Small intestine (tissue), 7 donors: ENCODE data around the gene SLC6A18. TPM values are rescaled to one million over a fixed set of nuclear protein-coding genes. Genes with fewer than 3 reads are reported as not detected.
"Not testable (repeated sequence)": the region's sequence is repeated elsewhere in the genome, so short reads cannot be mapped to it uniquely, and the experiment has no call there.

Experiments
- DNase-seq, 2 donors: peaks; one replicate each; pipeline versions ENCODE4 v3.0.0 to v3.0.0-alpha.2; 2013
- FAIRE-seq: peaks from 2 replicates; lab custom pipeline; 2012; peaks lifted over from hg19 to GRCh38; lab: Jason Lieb, UNC
- H3K27ac ChIP-seq, 3 donors: one replicate each; pipeline ENCODE4 v1.5.1; 2013; ENCODE audit warnings: low read length in 2 of 3, mild to moderate bottlenecking in 2 of 3, control low read depth in 1 of 3, inconsistent platforms in 1 of 3, low read depth in 1 of 3, moderate library complexity in 1 of 3
- H3K27me3 ChIP-seq, 3 donors: one replicate each; pipeline ENCODE4 v1.6.1; 2013; ENCODE audit warnings: low read length in 3 of 3, inconsistent platforms in 1 of 3; ENCODE audit not compliant: control insufficient read depth in 3 of 3, insufficient read depth in 3 of 3
- H3K36me3 ChIP-seq, 3 donors: one replicate each; pipeline ENCODE4 v1.6.1; 2013; ENCODE audit warnings: low read length in 3 of 3, inconsistent platforms in 1 of 3, low read depth in 1 of 3, mild to moderate bottlenecking in 1 of 3, moderate library complexity in 1 of 3; ENCODE audit not compliant: control insufficient read depth in 3 of 3, insufficient read depth in 2 of 3
- H3K4me1 ChIP-seq, 3 donors: one replicate each; pipeline ENCODE4 v1.6.1; 2013; ENCODE audit warnings: low read length in 2 of 3, inconsistent platforms in 1 of 3, low read depth in 1 of 3, mild to moderate bottlenecking in 1 of 3, moderate library complexity in 1 of 3; ENCODE audit not compliant: control insufficient read depth in 3 of 3, insufficient read depth in 2 of 3
- H3K4me3 ChIP-seq, 3 donors: one replicate each; pipeline ENCODE4 v1.5.1; 2013; ENCODE audit warnings: low read length in 3 of 3, control low read depth in 1 of 3, inconsistent platforms in 1 of 3, low read depth in 1 of 3, mild to moderate bottlenecking in 1 of 3, moderate library complexity in 1 of 3
- H3K9me3 ChIP-seq, 2 donors: one replicate each; pipeline ENCODE4 v1.6.1; 2013; ENCODE audit warnings: low read depth in 1 of 2, low read length in 1 of 2; ENCODE audit not compliant: control insufficient read depth in 2 of 2, insufficient read depth in 1 of 2
- WGBS, 3 donors: extraction: QIAGEN DNeasy Blood & Tissue Kit; methylation state at CpG; one replicate each; pipeline ENCODE4 v1.1.7; 2013; 5-methylcytosine and 5-hydroxymethylcytosine counted together
- polyA plus RNA-seq, 4 donors: library from polyadenylated mRNA; stranded (reverse) in 3 of 4; unstranded in 1 of 4; fragments of 200-250 nt in 3 of 4; fragments of 120-200 nt in 1 of 4; gene quantifications; one replicate each; pipeline versions ENCODE4 v1.2.1 to v1.2.3, GENCODE V29; 2013
- donor health status: healthy with polysubstance abuse.
- donor health status: control.
- donor health status: control.
- donor health status: Bipolar disorder and iron deficiency.
- donor health status: healthy.

The SLC6A18 gene
- polyA plus RNA-seq, 4 donors: 0.04 TPM; not detected in 2

DNA sequence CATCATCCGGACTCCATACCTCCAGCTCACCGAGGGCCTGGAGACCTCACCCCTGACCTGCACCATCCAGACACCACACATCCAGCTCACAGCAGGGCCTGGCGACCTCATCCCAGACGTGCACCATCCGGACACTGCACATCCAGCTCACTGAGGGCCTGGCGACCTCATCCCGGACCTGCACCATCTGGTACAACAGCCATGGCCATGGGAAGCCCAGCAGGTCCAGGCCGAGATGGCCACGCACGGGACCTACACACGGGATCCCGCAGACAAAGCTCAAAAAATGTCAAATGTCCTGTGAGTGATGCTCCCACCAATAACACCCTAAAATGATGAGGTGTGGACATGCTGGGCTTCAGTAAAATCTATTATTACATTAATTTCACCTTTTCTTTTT is 60.0 kb downstream of the SLC6A18 start:
- H3K4me3 ChIP-seq: no peak overlapping the region
- 90 to 94% (median 91%) methylated on average over 10 to 12 of the region's 12 CpGs for WGBS, 3 donors
- H3K9me3 ChIP-seq: peaks cover 0 to 6% of the 10 kb centered on the region in 2 donors
- H3K4me1 ChIP-seq: no peaks in the 10 kb centered on the region
- no peak overlapping the region for H3K27ac ChIP-seq
- DNase-seq (no peak), FAIRE-seq (no peak)
- peaks cover 0 to 8% (median 0%) of the 10 kb centered on the region in 3 donors for H3K36me3 ChIP-seq
- H3K27me3 ChIP-seq: no peaks in the 10 kb centered on the region

DNA sequence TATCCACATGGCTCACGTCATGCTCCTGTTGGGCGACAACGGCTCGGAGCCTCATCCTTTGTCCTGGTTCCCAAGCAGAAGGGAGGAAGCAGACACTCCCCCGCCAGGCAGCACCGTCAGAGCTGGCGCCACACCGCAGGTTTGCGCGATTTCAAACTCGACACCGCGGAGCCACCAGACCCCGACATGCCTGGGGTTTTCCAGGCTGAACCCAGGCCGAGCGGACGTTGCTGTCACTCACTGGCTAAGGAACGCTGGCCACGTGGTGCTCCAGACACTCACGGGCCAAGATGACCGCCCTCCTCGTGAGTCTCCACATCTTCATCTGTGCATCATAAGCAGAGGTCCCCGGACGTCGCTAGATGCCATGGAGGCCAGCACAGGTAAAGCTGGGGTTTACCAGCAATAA is 60.7 kb downstream of the SLC6A18 start:
- H3K27me3 ChIP-seq: no peaks in the 10 kb centered on the region
- H3K4me1 ChIP-seq: no peaks in the 10 kb centered on the region
- no peak overlapping the region for H3K27ac ChIP-seq
- H3K9me3 ChIP-seq: peaks cover 0 to 6% of the 10 kb centered on the region in 2 donors
- H3K36me3 ChIP-seq: peaks cover 0 to 8% (median 0%) of the 10 kb centered on the region in 3 donors
- H3K4me3 ChIP-seq: no peak overlapping the region
- DNase-seq: no peak
- 94 to 97% (median 96%) methylated on average over 25 of the region's 25 CpGs for WGBS, 3 donors
- no peak for FAIRE-seq

DNA sequence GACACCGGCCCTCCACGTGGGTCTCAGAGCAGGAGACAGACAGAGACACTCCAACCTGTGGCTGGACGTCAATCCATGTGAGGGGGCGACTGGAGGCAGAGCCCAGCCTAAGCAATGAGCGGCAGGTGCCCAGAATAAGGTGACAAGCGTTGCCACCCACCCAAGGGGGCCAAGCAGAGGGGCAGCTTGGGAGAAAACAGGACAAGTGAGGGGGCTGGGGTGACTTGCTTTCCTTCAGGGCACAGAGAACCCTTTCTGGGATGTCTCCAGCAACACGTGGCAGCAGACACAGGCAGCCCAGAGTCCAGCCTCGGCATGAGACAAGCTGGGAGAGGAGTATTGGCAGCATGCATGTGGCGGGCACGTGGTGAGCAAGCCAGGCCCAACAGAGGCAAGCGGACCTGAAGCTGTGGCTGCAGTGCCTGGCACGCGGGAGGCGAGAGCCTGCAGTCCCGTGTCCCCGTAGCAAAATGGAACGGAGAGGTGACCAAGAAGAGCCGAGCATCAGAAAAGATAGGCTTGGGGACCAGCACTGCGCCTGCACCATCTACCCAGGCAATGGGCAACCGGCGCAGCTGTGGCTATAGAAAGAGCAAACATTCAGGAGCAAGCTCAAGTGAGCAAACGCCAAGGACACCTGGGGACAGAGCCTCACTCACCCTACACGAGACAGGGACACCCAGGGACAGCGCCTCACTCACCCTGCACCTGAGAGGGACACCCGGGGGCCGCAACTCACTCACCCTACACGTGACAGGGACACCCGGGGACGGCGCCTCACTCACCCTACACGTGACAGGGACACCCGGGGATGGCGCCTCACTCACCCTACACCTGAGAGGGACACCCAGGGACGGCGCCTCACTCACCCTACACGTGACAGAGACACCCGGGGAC is 63.5 kb downstream of the SLC6A18 start:
- Histone ChIP-seq H3K4me1 (peaks cover 0 to 10% (median 3%) of the 10 kb centered on the region in 3 donors), H3K27me3 (peaks cover 0 to 3% (median 0%) of the 10 kb centered on the region in 3 donors), H3K27ac (no peak overlapping the region), H3K9me3 (peaks cover 0 to 6% of the 10 kb centered on the region in 2 donors), H3K4me3 (no peak overlapping the region), H3K36me3 (peaks cover 0 to 10% (median 0%) of the 10 kb centered on the region in 3 donors)
- 94 to 95% (median 94%) methylated on average over 37 of the region's 37 CpGs for WGBS, 3 donors
- DNase-seq (peak in 1 of 2 donors; percentile 10), FAIRE-seq (no peak)

DNA sequence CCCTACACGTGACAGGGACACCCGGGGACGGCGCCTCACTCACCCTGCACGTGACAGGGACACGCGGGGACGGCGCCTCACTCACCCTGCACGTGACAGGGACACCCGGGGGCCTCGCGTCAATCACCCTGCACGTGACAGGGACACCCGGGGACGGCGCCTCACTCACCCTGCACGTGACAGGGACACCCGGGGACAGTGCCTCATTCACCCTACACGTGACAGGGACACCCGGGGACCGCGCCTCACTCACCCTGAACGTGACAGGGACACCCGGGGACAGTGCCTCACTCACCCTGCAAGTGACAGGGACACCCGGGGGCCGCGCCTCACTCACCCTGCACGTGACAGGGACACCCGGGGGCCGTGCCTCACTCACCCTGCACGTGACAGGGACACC is 64.4 kb downstream of the SLC6A18 start:
- not testable (repeated sequence) for H3K9me3 ChIP-seq, H3K36me3 ChIP-seq, H3K4me3 ChIP-seq, H3K4me1 ChIP-seq, H3K27ac ChIP-seq, DNase-seq, H3K27me3 ChIP-seq, FAIRE-seq
- 86 to 96% (median 87%) methylated on average over 7 to 32 of the region's 32 CpGs for WGBS, 3 donors

DNA sequence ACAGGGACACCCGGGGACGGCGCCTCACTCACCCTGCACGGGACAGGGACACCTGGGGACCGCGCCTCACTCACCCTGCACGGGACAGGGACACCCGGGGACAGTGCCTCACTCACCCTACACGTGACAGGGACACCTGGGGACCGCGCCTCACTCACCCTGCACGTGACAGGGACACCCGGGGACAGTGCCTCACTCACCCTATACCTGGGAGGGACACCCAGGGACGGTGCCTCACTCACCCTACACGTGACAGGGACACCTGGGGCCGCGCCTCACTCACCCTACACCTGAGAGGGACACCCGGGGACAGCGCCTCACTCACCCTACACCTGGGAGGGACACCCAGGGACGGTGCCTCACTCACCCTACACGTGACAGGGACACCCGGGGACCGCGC is 65.8 kb downstream of the SLC6A18 start:
- H3K27ac ChIP-seq, H3K4me3 ChIP-seq, H3K9me3 ChIP-seq, H3K27me3 ChIP-seq, FAIRE-seq, H3K36me3 ChIP-seq: not testable (repeated sequence)
- WGBS, 3 donors: 45 to 70% (median 56%) methylated on average over 19 to 24 of the region's 24 CpGs
- DNase-seq: peak in 1 of 2 donors; percentile 20
- peaks cover 0 to 12% (median 10%) of the 10 kb centered on the region in 3 donors for H3K4me1 ChIP-seq

DNA sequence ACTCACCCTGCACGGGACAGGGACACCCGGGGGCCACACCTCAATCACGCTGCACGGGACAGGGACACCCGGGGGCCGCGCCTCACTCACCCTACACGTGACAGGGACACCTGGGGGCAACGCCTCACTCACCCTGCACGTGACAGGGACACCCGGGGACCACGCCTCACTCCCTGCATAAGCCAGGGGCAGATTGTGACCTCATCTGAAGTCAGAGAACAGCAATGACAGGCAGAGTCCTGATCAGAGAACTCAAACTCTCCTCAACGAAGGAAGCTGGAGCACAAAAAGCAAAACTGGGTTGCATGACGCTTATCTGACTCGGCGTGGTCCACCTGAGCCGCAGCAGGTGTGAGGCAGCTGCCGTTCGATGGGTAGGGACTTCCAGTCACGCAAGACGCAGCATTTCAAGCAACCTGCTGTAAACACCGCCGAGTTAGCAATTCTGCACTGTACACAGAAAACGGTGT is 66.5 kb downstream of the SLC6A18 start:
- H3K27ac ChIP-seq: peak overlapping the region; percentile 8 to 66 (median 22)
- peaks cover 0 to 8% (median 0%) of the 10 kb centered on the region in 3 donors for H3K36me3 ChIP-seq
- peaks cover 0 to 9% (median 3%) of the 10 kb centered on the region in 3 donors for H3K27me3 ChIP-seq
- no peak overlapping the region for H3K4me3 ChIP-seq
- DNase-seq: peak; percentile 74 to 82
- 18 to 60% (median 29%) methylated on average over 24 of the region's 24 CpGs for WGBS, 3 donors
- no peak for FAIRE-seq
- peaks cover 0 to 12% (median 10%) of the 10 kb centered on the region in 3 donors for H3K4me1 ChIP-seq
- peaks cover 0 to 6% of the 10 kb centered on the region in 2 donors for H3K9me3 ChIP-seq

DNA sequence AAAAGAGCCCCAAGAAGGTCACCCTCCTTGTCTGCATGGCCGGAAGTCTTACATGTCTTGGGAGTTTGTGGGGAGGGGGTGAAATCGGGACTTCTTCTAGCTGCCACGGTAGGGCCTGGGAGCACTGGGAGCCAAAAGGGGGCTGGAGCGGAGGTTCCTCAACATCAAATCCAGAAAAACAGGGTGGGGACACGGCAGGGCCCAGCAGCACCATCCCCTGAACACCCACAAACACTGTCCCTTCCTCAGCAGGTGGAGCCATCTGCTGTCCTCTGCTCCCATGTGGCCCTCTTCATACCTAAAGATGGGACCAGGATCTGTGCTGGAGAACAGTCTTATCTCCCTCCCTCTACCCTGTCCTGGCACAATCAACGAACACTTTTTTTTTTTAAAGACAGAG is 67.0 kb downstream of the SLC6A18 start:
- no peak for FAIRE-seq
- Histone ChIP-seq H3K4me3 (no peak overlapping the region), H3K9me3 (peaks cover 0 to 6% of the 10 kb centered on the region in 2 donors), H3K27me3 (peaks cover 1 to 9% (median 3%) of the 10 kb centered on the region in 3 donors), H3K4me1 (peaks cover 0 to 12% (median 10%) of the 10 kb centered on the region in 3 donors), H3K36me3 (peaks cover 0 to 8% (median 0%) of the 10 kb centered on the region in 3 donors), H3K27ac (peak overlapping the region in 2 of 3 donors; percentile 22 to 66)
- peak in 1 of 2 donors; percentile 23 for DNase-seq
- WGBS, 3 donors: 30 to 52% (median 34%) methylated on average over 6 of the region's 6 CpGs

DNA sequence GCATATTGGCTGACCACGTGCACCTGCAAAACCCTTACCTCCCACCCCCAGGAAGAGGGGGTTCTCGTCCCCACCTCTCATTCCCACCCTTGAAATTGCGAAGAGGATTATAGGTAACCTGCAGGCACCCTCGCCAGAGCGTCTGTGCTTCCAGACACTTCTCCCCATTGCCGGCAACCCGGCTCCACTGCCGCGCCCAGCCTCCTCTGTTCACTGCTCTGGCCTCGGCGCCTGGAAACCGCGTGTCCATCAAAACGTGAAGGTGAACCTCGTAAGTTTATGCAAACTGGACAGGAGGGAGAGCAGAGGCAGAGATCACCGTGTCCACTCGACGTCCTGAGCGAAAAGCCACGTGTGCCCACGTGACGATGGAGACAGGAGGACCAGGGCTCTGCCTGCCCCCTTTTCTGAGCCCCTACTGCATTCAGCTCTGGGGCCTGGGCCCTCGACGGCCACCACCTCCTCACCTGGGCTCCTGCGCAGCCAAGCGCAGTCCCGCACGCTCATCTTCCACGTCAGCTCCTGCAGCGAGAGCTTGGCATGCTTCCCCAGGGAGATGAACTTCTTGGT is 67.8 kb downstream of the SLC6A18 start:
- 90 to 95% (median 93%) methylated on average over 30 of the region's 30 CpGs for WGBS, 3 donors
- H3K27ac ChIP-seq: no peak overlapping the region
- DNase-seq (no peak), FAIRE-seq (no peak)
- no peak overlapping the region for H3K4me3 ChIP-seq
- peaks cover 0 to 6% of the 10 kb centered on the region in 2 donors for H3K9me3 ChIP-seq
- H3K4me1 ChIP-seq: peaks cover 0 to 12% (median 10%) of the 10 kb centered on the region in 3 donors
- H3K27me3 ChIP-seq: peaks cover 3 to 9% (median 3%) of the 10 kb centered on the region in 3 donors
- H3K36me3 ChIP-seq: peaks cover 0 to 8% (median 0%) of the 10 kb centered on the region in 3 donors
